Endothelial cell of umbilical vein (primary cell): ENCODE measurements around the gene HDAC10. TPM values are rescaled to one million over a fixed set of nuclear protein-coding genes. Genes with fewer than 3 reads are reported as not detected.

Source experiments
- BruUV-seq: library from RNA; stranded (reverse); fragments of 400-500 nt; replicated peaks from 2 replicates; lab custom pipeline; 2021; lab: Mats Ljungman, UMichigan
- CTCF ChIA-PET: fragments of 300-600, 350-600 bp; sonication (Branson Sonifier 250); formaldehyde crosslinking; loops from one replicate; lab custom pipeline; 2021; ENCODE audit warnings: antibody characterized with exemption, inconsistent platforms; lab: Charles Lee
- POLR2A ChIA-PET: fragments of 300-600, 350-600 bp; sonication (Branson Sonifier 250); formaldehyde crosslinking; loops from one replicate; lab custom pipeline; 2021; ENCODE audit warnings: antibody characterized with exemption, inconsistent platforms; lab: Charles Lee
- DNase-seq: peaks from one replicate; pipeline ENCODE4 v3.0.0-alpha.2; 2011; ENCODE audit warnings: low read depth, low spot score
- FAIRE-seq: peaks from 2 replicates; lab custom pipeline; 2011; peaks lifted over from hg19 to GRCh38; lab: Jason Lieb, UNC
- H2AFZ ChIP-seq: 2 replicates; pipeline ENCODE4 v1.6.0; 2012; ENCODE audit warnings: low read depth, low read length, control low read depth, inconsistent platforms
- H3K27ac ChIP-seq: 2 replicates; pipeline ENCODE4 v1.5.1; 2011; ENCODE audit warnings: low read depth, mild to moderate bottlenecking, control low read depth, low read length, moderate library complexity; ENCODE audit not compliant: insufficient read depth
- H3K27me3 ChIP-seq, 2 experiments: 2 replicates each; pipeline versions ENCODE4 v1.6.0 to v1.6.1; 2011; ENCODE audit warnings: low read length in 2 of 2, mixed read lengths in 1 of 2; ENCODE audit not compliant: control insufficient read depth in 2 of 2, insufficient read depth in 2 of 2
- H3K36me3 ChIP-seq, 2 experiments: 2 replicates in 1 of 2; 3 replicates in 1 of 2; pipeline ENCODE4 v1.5.1; 2011; ENCODE audit warnings: low read length in 2 of 2, mild to moderate bottlenecking in 1 of 2, moderate library complexity in 1 of 2; ENCODE audit not compliant: control insufficient read depth in 2 of 2, insufficient read depth in 2 of 2; ENCODE audit errors: extremely low read depth in 1 of 2
- H3K4me1 ChIP-seq: 3 replicates; pipeline ENCODE4 v1.5.1; 2011; ENCODE audit warnings: mild to moderate bottlenecking, low read length; ENCODE audit not compliant: control insufficient read depth, insufficient read depth; ENCODE audit errors: extremely low read depth
- H3K4me2 ChIP-seq: 2 replicates; pipeline ENCODE4 v1.6.1; 2011; ENCODE audit warnings: low read length, control low read depth, mixed read lengths; ENCODE audit not compliant: insufficient read depth
- H3K4me3 ChIP-seq, 3 experiments: fragments of 200-600 bp in 1 of 3; sonication (generic), shearing (Covaris generic) in 1 of 3; replicated peaks in 1 of 3; 2 replicates each; pipeline ENCODE4 v1.5.1; 2011 to 2016; ENCODE audit warnings: control low read depth in 3 of 3, low read length in 3 of 3, mild to moderate bottlenecking in 2 of 3, inconsistent platforms in 1 of 3, low read depth in 1 of 3, moderate library complexity in 1 of 3; ENCODE audit not compliant: insufficient read depth in 1 of 3
- H3K79me2 ChIP-seq: 2 replicates; pipeline ENCODE4 v1.6.0; 2012; ENCODE audit warnings: low read length, inconsistent platforms; ENCODE audit not compliant: control insufficient read depth, insufficient read depth
- H3K9ac ChIP-seq: replicated peaks from 2 replicates; pipeline ENCODE3; 2011; ENCODE audit warnings: low read length, control low read depth; ENCODE audit not compliant: insufficient read depth; ENCODE audit errors: extremely low read depth
- H3K9me1 ChIP-seq: replicated peaks from 3 replicates; pipeline ENCODE4 v1.6.0; 2011; ENCODE audit warnings: mild to moderate bottlenecking, low read length; ENCODE audit not compliant: control insufficient read depth, insufficient read depth; ENCODE audit errors: extremely low read depth
- H3K9me3 ChIP-seq: replicated peaks from 2 replicates; pipeline ENCODE4 v1.5.1; 2012; ENCODE audit warnings: low read length, inconsistent platforms; ENCODE audit not compliant: control insufficient read depth, insufficient read depth
- H4K20me1 ChIP-seq: replicated peaks from 2 replicates; pipeline ENCODE3; 2011; ENCODE audit warnings: mild to moderate bottlenecking, low read length; ENCODE audit not compliant: control insufficient read depth, insufficient read depth; ENCODE audit errors: extremely low read depth
- CTCF ChIP-seq, 2 donors: IDR thresholded peaks; 1 replicate in 1 of 2; 2 replicates in 1 of 2; pipeline ENCODE4 v1.5.1; 2011; ENCODE audit warnings: low read length in 2 of 2, mild to moderate bottlenecking in 2 of 2, moderate library complexity in 2 of 2, control low read depth in 1 of 2, inconsistent platforms in 1 of 2, low read depth in 1 of 2; ENCODE audit not compliant: insufficient read depth in 1 of 2; ENCODE audit errors: extremely low read depth in 1 of 2
- EZH2 ChIP-seq: IDR thresholded peaks from 2 replicates; pipeline ENCODE4 v1.6.1; 2012; ENCODE audit warnings: borderline replicate concordance, low read depth, mild to moderate bottlenecking, moderate library complexity, low read length, inconsistent platforms; ENCODE audit not compliant: severe bottlenecking
- GATA2 ChIP-seq: IDR thresholded peaks from 2 replicates; pipeline ENCODE4 v1.7.0; 2011; ENCODE audit warnings: low read depth, mild to moderate bottlenecking, moderate library complexity, mixed read lengths, low read length; ENCODE audit not compliant: insufficient read length, insufficient read depth
- JUN ChIP-seq: IDR thresholded peaks from 2 replicates; pipeline ENCODE4 v1.6.1; 2011; ENCODE audit warnings: borderline replicate concordance, low read depth; ENCODE audit not compliant: insufficient read length, insufficient read depth
- MYC ChIP-seq: IDR thresholded peaks from one replicate; pipeline ENCODE4 v1.6.1; 2011; ENCODE audit warnings: mild to moderate bottlenecking, low read depth, low read length
- POLR2A ChIP-seq: IDR thresholded peaks from 2 replicates; pipeline ENCODE4 v1.6.1; 2012; ENCODE audit warnings: low read depth, mild to moderate bottlenecking, control low read depth, low read length
- POLR2AphosphoS5 ChIP-seq: IDR thresholded peaks from 2 replicates; pipeline ENCODE4 v1.6.1; 2012; ENCODE audit warnings: low read depth, mild to moderate bottlenecking, control low read depth, low read length, moderate library complexity; ENCODE audit not compliant: insufficient read depth
- dilution Hi-C: fragments of 300-500 bp; cut with MboI; formaldehyde crosslinking; loops from one replicate; pipeline ENCODE4 v1.15.0; 2019; ENCODE audit warnings: low sequenced_read_pairs; ENCODE audit not compliant: extremely low pct_ligation_motif_present
- intact Hi-C: fragments of 100-400 bp; cut with micrococcal nuclease; formaldehyde crosslinking; loops from one replicate; pipeline ENCODE4 v1.10.0; 2022
- polyA plus RNA-seq, 4 experiments: library from polyadenylated mRNA; depleted of rRNA in 3 of 4; stranded (reverse) in 3 of 4; unstranded in 1 of 4; fragments of >200 nt; gene quantifications; 2 replicates each; pipeline versions ENCODE4 v1.2.1 to v1.2.3, GENCODE V29; 2011 to 2012; ENCODE audit warnings: missing spikeins in 1 of 4
- total RNA-seq: library from RNA; stranded (reverse); gene quantifications from 2 replicates; pipeline ENCODE4 v1.2.3, GENCODE V29; 2021
- TF ChIP-seq, protein P1 (sequence below): IDR thresholded peaks from 2 replicates; pipeline ENCODE4 v1.6.1; 2011; ENCODE audit not compliant: insufficient read depth, insufficient read length

The HDAC10 gene
- total and polyA plus RNA-seq, 2 donors (not counting 3 experiments of a cell fraction or from before 2014, with no cell fraction given): 32.6 to 47.0 TPM

- no TSS peak for BruUV-seq
- no peaks in the 10 kb centered on the region for H4K20me1 ChIP-seq
- no peak overlapping the region for H3K4me2 ChIP-seq
- H2AFZ ChIP-seq: no peak overlapping the region
- H3K4me3 ChIP-seq: no peak overlapping the region
- no peaks in the 10 kb centered on the region for H3K27me3 ChIP-seq
- H3K9me3 ChIP-seq: no peaks in the 10 kb centered on the region
- peaks cover 85% of the 10 kb centered on the region for H3K79me2 ChIP-seq
- dilution Hi-C loops (no loop called here), intact Hi-C loops (no loop called here)
- DNase-seq (no peak), FAIRE-seq (no peak)
- peaks cover 0 to 4% of the 10 kb centered on the region in 2 experiments for H3K36me3 ChIP-seq
- POLR2A ChIA-PET: no interaction called here
- CTCF ChIA-PET: interaction anchor here (0.9 kb wide), 1 partner anchor 29 kb away, joined by 4 read pairs; no protein-coding TSS in a partner anchor
- H3K4me1 ChIP-seq: peaks cover 20% of the 10 kb centered on the region
- H3K9ac ChIP-seq: no peak overlapping the region
- H3K9me1 ChIP-seq: no peaks in the 10 kb centered on the region
- TF ChIP-seq EZH2: no peak
- no peak for TF ChIP-seq MYC
- TF ChIP-seq GATA2: no peak
- no peak for TF ChIP-seq POLR2AphosphoS5
- no peak for TF ChIP-seq POLR2A
- TF ChIP-seq, protein P1, sequence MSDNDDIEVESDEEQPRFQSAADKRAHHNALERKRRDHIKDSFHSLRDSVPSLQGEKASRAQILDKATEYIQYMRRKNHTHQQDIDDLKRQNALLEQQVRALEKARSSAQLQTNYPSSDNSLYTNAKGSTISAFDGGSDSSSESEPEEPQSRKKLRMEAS: no peak
- no peak for TF ChIP-seq JUN
- TF ChIP-seq CTCF (IDR thresholded peaks at IDR 0.05; ENCODE audit: extremely low read depth in 1 of 2, insufficient read depth in 1 of 2, low read depth in 1 of 2, low read length in 2 of 2): no peak
- no peak overlapping the region for H3K27ac ChIP-seq
These were observed 47.2 kb upstream of the HDAC10 start for GRCh38 chr22:50298266-50298637.
